ENCODE data around the gene GFRA4.

Gene GFRA4

GRCh38 chr20:3660262-3661059 is 2.7 kb downstream of the GFRA4 start:
- H3K27ac ChIP-seq = no peak overlapping the region
- TF ChIP-seq ZFX (IDR thresholded peaks at IDR 0.05) = no peak
- no peak for TF ChIP-seq CTCF (conservative IDR thresholded peaks at IDR 0.05)

GRCh38 chr20:3659492-3660261 is 3.5 kb downstream of the GFRA4 start:
- TF ChIP-seq ZFX (IDR thresholded peaks at IDR 0.05) (no peak), CTCF (conservative IDR thresholded peaks at IDR 0.05) (no peak)
- no peak overlapping the region for H3K27ac ChIP-seq

GRCh38 chr20:3658716-3659491 is 4.3 kb downstream of the GFRA4 start:
- TF ChIP-seq ZFX (IDR thresholded peaks at IDR 0.05) (no peak), CTCF (conservative IDR thresholded peaks at IDR 0.05) (no peak)
- no peak overlapping the region for H3K27ac ChIP-seq

GRCh38 chr20:3658019-3658715 is 5.0 kb downstream of the GFRA4 start:
- TF ChIP-seq ZFX (IDR thresholded peaks at IDR 0.05) = no peak
- no peak for TF ChIP-seq CTCF (conservative IDR thresholded peaks at IDR 0.05)
- H3K27ac ChIP-seq = no peak overlapping the region

- H3K27ac ChIP-seq = no peak overlapping the region
- no peak for TF ChIP-seq CTCF (conservative IDR thresholded peaks at IDR 0.05)
- no peak for TF ChIP-seq ZFX (IDR thresholded peaks at IDR 0.05)
These were observed 8.1 kb downstream of the GFRA4 start for GRCh38 chr20:3655131-3655405.

GRCh38 chr20:3654326-3655130 is 8.7 kb downstream of the GFRA4 start:
- TF ChIP-seq ZFX (IDR thresholded peaks at IDR 0.05) = no peak
- TF ChIP-seq CTCF (conservative IDR thresholded peaks at IDR 0.05) = no peak
- no peak overlapping the region for H3K27ac ChIP-seq

Measured in C4-2B (cell line).